Measurements from ENCODE around the gene GTF2F2.

The GTF2F2 gene

DNA sequence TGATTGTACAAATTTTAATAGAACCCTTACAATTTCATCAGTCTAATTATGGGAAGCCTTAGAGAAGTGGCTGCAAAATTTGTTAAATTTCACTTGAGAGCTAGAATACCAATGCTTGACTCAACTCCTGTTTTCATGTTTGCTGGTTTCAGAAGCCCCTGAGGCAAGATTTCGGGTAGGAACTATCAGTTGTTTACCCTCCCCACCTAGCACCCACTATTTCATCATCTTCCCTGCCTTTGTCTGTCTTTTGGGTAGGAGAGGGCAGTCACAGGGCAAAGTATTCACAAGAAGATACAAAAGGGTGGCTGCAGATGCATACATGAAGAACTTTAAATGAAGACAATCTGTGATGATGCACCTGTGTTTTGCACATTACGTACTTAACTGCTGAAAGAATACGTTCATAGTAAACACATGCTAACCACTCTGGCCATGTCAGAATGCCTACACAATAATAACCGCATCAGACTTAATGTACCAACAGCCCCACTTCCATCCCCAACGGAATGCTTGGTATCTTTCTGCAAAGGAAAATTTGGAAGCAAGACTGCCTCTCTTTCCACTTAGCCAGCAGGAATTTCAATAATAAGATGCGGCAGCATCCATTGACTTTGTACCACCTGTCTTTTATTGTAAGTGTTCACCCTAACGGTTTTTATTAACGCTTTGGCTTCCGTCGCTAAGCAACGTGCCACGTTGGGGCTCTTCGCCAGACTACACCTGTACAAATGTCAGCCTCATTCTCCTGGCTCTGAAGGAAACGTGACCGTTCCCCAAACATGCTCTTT is 190.2 kb downstream of the GTF2F2 start:
- TF ChIP-seq, protein P1, sequence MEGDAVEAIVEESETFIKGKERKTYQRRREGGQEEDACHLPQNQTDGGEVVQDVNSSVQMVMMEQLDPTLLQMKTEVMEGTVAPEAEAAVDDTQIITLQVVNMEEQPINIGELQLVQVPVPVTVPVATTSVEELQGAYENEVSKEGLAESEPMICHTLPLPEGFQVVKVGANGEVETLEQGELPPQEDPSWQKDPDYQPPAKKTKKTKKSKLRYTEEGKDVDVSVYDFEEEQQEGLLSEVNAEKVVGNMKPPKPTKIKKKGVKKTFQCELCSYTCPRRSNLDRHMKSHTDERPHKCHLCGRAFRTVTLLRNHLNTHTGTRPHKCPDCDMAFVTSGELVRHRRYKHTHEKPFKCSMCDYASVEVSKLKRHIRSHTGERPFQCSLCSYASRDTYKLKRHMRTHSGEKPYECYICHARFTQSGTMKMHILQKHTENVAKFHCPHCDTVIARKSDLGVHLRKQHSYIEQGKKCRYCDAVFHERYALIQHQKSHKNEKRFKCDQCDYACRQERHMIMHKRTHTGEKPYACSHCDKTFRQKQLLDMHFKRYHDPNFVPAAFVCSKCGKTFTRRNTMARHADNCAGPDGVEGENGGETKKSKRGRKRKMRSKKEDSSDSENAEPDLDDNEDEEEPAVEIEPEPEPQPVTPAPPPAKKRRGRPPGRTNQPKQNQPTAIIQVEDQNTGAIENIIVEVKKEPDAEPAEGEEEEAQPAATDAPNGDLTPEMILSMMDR (IDR thresholded peaks at IDR 0.05; ENCODE audit: low read depth, low read length): no peak
- no peaks in the 10 kb centered on the region for H3K9me3 ChIP-seq (ENCODE audit: severe bottlenecking)
- no peak overlapping the region for H3K4me3 ChIP-seq (ENCODE audit: low read depth, low read length)
- no peaks in the 10 kb centered on the region for H3K36me3 ChIP-seq
- DNase-seq: no peak
- H3K27ac ChIP-seq: no peak overlapping the region
- H3K27me3 ChIP-seq (ENCODE audit: insufficient read depth, low read depth, severe bottlenecking): no peaks in the 10 kb centered on the region

DNA sequence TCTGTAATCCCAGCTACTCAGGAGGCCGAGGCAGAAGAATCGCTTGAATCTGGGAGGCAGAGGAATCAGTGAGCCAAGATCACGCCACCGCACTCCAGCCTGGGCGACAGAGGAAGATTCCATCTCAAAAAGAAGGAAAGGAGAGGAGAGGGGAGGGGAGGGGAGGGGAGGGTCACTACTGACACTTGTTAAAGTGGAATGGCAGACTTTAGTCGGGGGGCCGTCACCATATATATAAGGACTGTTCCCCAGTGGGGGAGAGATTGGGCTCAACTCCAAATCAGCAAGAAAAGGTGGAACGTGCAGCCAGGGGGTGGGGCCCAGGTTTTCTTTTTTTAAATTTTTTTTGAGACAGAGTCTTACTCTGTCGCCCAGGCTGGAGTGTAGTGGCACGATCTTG is 194.5 kb downstream of the GTF2F2 start:
- no peak for DNase-seq
- Histone ChIP-seq H3K4me3 (ENCODE audit: low read depth, low read length) (no peak overlapping the region), H3K9me3 (ENCODE audit: severe bottlenecking) (no peaks in the 10 kb centered on the region), H3K27me3 (ENCODE audit: insufficient read depth, low read depth, severe bottlenecking) (no peaks in the 10 kb centered on the region), H3K27ac (no peak overlapping the region), H3K36me3 (no peaks in the 10 kb centered on the region)
- TF ChIP-seq, protein P1 (IDR thresholded peaks at IDR 0.05; ENCODE audit: low read depth, low read length): no peak

DNA sequence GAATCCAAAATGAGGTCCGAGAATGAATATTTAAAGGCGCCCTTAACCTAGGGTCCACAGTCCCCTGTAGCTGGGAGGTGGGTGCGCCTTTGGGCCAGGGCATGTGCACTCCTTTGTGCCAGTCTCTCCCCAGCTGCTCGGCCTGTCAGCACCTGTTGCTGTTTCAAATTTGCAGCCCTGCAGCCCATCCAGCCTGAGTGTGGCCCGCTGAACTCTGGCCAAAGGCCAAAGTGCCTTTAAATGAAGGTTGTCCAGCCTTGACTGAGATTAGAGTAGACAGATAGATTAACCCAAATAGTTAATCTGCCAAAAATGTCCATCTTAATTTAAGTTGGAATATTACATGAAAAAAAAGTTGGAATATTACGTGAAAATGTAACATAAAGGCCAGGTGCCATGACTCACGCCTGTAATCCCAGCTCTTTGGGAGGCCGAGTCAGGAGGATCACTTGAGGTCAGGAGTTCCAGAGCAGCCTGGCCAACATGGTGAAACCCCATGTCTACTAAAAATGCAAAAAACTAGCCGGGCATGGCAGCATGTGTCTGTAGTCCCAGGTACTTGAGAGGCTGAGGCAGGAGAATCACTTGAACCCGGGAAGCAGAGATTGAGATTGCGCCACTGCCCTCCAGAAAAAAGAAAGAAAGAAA is 195.3 kb downstream of the GTF2F2 start:
- Histone ChIP-seq H3K4me3 (ENCODE audit: low read depth, low read length) (no peak overlapping the region), H3K9me3 (ENCODE audit: severe bottlenecking) (no peaks in the 10 kb centered on the region), H3K27ac (no peak overlapping the region), H3K36me3 (no peaks in the 10 kb centered on the region), H3K27me3 (ENCODE audit: insufficient read depth, low read depth, severe bottlenecking) (no peaks in the 10 kb centered on the region)
- DNase-seq: no peak
- TF ChIP-seq, protein P1 (IDR thresholded peaks at IDR 0.05; ENCODE audit: low read depth, low read length): no peak

DNA sequence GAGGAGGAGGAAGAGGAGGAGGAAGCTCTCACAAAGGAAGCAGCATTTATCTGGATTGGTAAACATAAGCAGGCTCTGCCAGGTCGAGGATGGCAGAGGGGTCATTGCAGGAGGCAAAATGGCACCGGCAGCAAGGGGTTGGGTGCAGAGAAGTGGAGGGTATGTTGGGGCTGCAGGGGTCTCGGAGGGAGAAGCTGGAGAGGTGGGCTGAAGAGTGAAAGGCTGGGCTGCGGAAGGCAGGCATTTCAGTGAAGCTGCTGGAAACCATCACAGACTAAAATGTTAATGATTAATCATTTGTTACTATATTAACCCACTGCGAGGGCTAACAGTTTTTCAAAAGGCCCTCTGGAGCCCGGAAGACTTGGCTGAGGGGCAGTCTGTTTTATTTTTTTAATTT is 196.0 kb downstream of the GTF2F2 start:
- TF ChIP-seq, protein P1 (IDR thresholded peaks at IDR 0.05; ENCODE audit: low read depth, low read length): no peak
- Histone ChIP-seq H3K27ac (no peak overlapping the region), H3K27me3 (ENCODE audit: insufficient read depth, low read depth, severe bottlenecking) (no peaks in the 10 kb centered on the region), H3K36me3 (no peaks in the 10 kb centered on the region), H3K4me3 (ENCODE audit: low read depth, low read length) (no peak overlapping the region), H3K9me3 (ENCODE audit: severe bottlenecking) (no peaks in the 10 kb centered on the region)
- DNase-seq: no peak

DNA sequence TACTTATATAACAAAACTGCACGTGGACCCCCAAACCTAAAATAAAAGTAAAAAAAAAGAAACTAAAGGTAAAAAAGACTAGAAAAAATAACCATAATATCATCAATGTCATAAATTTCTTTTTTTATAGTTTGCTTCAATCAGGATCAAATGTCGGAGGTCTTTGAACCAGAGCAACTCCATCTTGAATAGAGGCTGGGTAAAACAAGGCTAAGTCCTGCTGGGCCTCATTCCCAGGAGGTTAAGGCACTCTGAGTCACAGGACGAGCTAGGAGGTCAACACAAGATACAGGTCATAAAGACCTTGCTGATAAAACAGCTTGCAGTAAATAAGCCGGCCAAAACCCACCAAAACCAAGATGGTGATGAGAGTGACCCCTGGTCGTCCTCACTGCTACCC is 196.7 kb downstream of the GTF2F2 start:
- TF ChIP-seq, protein P1 (IDR thresholded peaks at IDR 0.05; ENCODE audit: low read depth, low read length): no peak
- Histone ChIP-seq H3K27ac (no peak overlapping the region), H3K36me3 (no peaks in the 10 kb centered on the region), H3K4me3 (ENCODE audit: low read depth, low read length) (no peak overlapping the region), H3K9me3 (ENCODE audit: severe bottlenecking) (no peaks in the 10 kb centered on the region), H3K27me3 (ENCODE audit: insufficient read depth, low read depth, severe bottlenecking) (no peaks in the 10 kb centered on the region)
- no peak for DNase-seq

Measured in WERI-Rb-1 (cell line).